Measurements from ENCODE around the gene ATP6V0D1.

DNA sequence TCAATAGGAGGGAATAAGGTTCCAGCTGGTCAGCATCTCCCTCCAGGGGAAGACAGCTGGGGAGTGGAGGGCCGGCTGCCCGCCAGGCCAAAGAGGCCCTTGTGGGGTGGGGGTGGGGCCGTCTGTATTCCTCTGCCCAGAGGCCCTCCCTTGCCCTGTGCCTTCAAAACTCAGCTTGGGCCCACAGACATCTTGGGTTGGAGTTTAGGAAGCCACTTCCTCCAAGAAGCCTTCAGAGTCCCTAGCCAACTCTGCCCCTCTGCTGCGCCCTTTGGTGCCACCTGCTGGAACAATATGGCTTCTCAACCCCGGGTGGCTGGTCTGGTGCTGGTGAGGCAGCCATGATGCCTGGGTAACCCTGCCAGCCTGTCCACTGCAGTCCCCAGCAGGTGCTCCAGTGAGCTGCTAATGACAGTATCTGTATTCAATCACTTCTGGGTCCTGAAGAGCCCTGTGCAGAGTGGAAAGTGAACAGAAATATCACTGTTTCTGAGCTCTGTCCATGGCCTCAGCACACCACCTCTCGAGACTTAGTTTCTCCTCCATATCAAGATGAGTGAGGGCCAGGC is 33.4 kb downstream of the ATP6V0D1 start:
- TF ChIP-seq, protein P1, sequence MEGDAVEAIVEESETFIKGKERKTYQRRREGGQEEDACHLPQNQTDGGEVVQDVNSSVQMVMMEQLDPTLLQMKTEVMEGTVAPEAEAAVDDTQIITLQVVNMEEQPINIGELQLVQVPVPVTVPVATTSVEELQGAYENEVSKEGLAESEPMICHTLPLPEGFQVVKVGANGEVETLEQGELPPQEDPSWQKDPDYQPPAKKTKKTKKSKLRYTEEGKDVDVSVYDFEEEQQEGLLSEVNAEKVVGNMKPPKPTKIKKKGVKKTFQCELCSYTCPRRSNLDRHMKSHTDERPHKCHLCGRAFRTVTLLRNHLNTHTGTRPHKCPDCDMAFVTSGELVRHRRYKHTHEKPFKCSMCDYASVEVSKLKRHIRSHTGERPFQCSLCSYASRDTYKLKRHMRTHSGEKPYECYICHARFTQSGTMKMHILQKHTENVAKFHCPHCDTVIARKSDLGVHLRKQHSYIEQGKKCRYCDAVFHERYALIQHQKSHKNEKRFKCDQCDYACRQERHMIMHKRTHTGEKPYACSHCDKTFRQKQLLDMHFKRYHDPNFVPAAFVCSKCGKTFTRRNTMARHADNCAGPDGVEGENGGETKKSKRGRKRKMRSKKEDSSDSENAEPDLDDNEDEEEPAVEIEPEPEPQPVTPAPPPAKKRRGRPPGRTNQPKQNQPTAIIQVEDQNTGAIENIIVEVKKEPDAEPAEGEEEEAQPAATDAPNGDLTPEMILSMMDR (IDR thresholded peaks at IDR 0.05): peak in 5 of 6 experiments; percentile 25 to 42 (median 35)
- TF ChIP-seq EP300 (IDR thresholded peaks at IDR 0.05) (no peak), POLR2AphosphoS5 (IDR thresholded peaks at IDR 0.05) (peak in 1 of 2 donors; percentile 28)

All from upper lobe of left lung (tissue), 4 donors.